NK-92 (cell line): ENCODE measurements around the gene TRPC4AP.

Experiments
- DNase-seq: peaks from one replicate; lab custom pipeline; 2025; ENCODE audit not compliant: unreplicated experiment; lab: John Stamatoyannopoulos, UW

TRPC4AP gene

GRCh38 chr20:34971561-34972235 is 120.9 kb downstream of the TRPC4AP start:
- DNase-seq = no peak

GRCh38 chr20:34970846-34971560 is 121.6 kb downstream of the TRPC4AP start:
- no peak for DNase-seq

- DNase-seq = no peak
Measured at GRCh38 chr20:34970193-34970840, 122.3 kb downstream of the TRPC4AP start.

- no peak for DNase-seq
Measured at GRCh38 chr20:34968042-34968775, 124.4 kb downstream of the TRPC4AP start.

GRCh38 chr20:34967421-34967820 is 125.2 kb downstream of the TRPC4AP start:
- DNase-seq = no peak

GRCh38 chr20:34965051-34965450 is 127.6 kb downstream of the TRPC4AP start:
- DNase-seq = no peak

- no peak for DNase-seq
Measured at GRCh38 chr20:34964486-34964885, 128.1 kb downstream of the TRPC4AP start.

GRCh38 chr20:34956751-34957472 is 135.7 kb downstream of the TRPC4AP start:
- DNase-seq = no peak

GRCh38 chr20:34956041-34956458 is 136.6 kb downstream of the TRPC4AP start:
- DNase-seq = no peak

GRCh38 chr20:34955231-34956040 is 137.2 kb downstream of the TRPC4AP start, which contains the start of the genes GSS and MYH7B:
GSS (minus strand) TSS chr20:34955806; CDS start chr20:34951852, 3,954 bp downstream.
MYH7B (plus strand) TSS chr20:34955868; CDS start chr20:34978006, 22,138 bp downstream.
- DNase-seq = peak; percentile 58

- no peak for DNase-seq
Measured at GRCh38 chr20:34954904-34955230, 137.7 kb downstream of the TRPC4AP start.

GRCh38 chr20:34953960-34954359 is 138.6 kb downstream of the TRPC4AP start:
- DNase-seq = no peak

- DNase-seq = no peak
Measured at GRCh38 chr20:34952671-34953070, 139.9 kb downstream of the TRPC4AP start.
